HG03025 (cell line): ENCODE measurements around the gene FOXA3.
"Not testable (repeated sequence)": the region's sequence is repeated elsewhere in the genome, so short reads cannot be mapped to it uniquely, and the experiment has no call there.

ENCODE experiments used
- ATAC-seq: cut with Tn5 transposase; IDR thresholded peaks from one replicate; pipeline ENCODE4 v1.9.1; 2021; ENCODE audit warnings: mild to moderate bottlenecking, moderate library complexity; ENCODE audit not compliant: unreplicated experiment, low FRiP score

The FOXA3 gene

GRCh38 chr19:45886427-45887199 lies 22.5 kb downstream of the FOXA3 start:
- peak; percentile 44 for ATAC-seq

GRCh38 chr19:45887200-45887710 lies 23.1 kb downstream of the FOXA3 start:
- ATAC-seq: no peak

- no peak for ATAC-seq
Observed at GRCh38 chr19:45889210-45889885, 25.2 kb downstream of the FOXA3 start.

- ATAC-seq: no peak
Observed at GRCh38 chr19:45890877-45891276, 26.8 kb downstream of the FOXA3 start.

- no peak for ATAC-seq
Observed at GRCh38 chr19:45895519-45895972, 31.4 kb downstream of the FOXA3 start.

- ATAC-seq: not testable (repeated sequence)
Observed at GRCh38 chr19:45895983-45896599, 32.0 kb downstream of the FOXA3 start.

GRCh38 chr19:45897261-45897812 lies 33.2 kb downstream of the FOXA3 start:
- no peak for ATAC-seq

- no peak for ATAC-seq
Observed at GRCh38 chr19:45899253-45899652, 35.1 kb downstream of the FOXA3 start.

- no peak for ATAC-seq
Observed at GRCh38 chr19:45899919-45900589, 35.9 kb downstream of the FOXA3 start.

GRCh38 chr19:45900738-45901431 lies 36.8 kb downstream of the FOXA3 start:
- no peak for ATAC-seq

GRCh38 chr19:45901432-45901911 lies 37.3 kb downstream of the FOXA3 start:
- no peak for ATAC-seq

- ATAC-seq: no peak
Observed at GRCh38 chr19:45901912-45902650, 38.0 kb downstream of the FOXA3 start, which contains the start of gene MYPOP. MYPOP (minus strand) TSS chr19:45902613; CDS start chr19:45901773, 840 bp downstream.

GRCh38 chr19:45902651-45903625 lies 38.8 kb downstream of the FOXA3 start:
- ATAC-seq: peak; percentile 75

GRCh38 chr19:45905011-45905410 lies 40.9 kb downstream of the FOXA3 start:
- ATAC-seq: no peak

GRCh38 chr19:45906221-45906620 lies 42.1 kb downstream of the FOXA3 start:
- ATAC-seq: no peak

- no peak for ATAC-seq
Observed at GRCh38 chr19:45908956-45909355, 44.8 kb downstream of the FOXA3 start.

GRCh38 chr19:45911291-45911690 lies 47.2 kb downstream of the FOXA3 start:
- ATAC-seq: no peak
